Dermis microvascular lymphatic vessel endothelial cell (primary cell): ENCODE data around the gene TFF3. TPM values are rescaled to one million over a fixed set of nuclear protein-coding genes. Genes with fewer than 3 reads are reported as not detected.

Experiments used
- DNase-seq, 2 donors: peaks; one replicate each; pipeline versions ENCODE4 v3.0.0 to v3.0.0-alpha.2; 2010; ENCODE audit warnings: low read depth in 2 of 2
- total RNA-seq: library from RNA; depleted of rRNA; stranded (reverse); fragments of >200 nt; gene quantifications from 2 replicates; pipeline ENCODE4 v1.2.1, GENCODE V29; 2014

The TFF3 gene
- total RNA-seq, 1 donor from 2014 or later = 204 TPM

DNA sequence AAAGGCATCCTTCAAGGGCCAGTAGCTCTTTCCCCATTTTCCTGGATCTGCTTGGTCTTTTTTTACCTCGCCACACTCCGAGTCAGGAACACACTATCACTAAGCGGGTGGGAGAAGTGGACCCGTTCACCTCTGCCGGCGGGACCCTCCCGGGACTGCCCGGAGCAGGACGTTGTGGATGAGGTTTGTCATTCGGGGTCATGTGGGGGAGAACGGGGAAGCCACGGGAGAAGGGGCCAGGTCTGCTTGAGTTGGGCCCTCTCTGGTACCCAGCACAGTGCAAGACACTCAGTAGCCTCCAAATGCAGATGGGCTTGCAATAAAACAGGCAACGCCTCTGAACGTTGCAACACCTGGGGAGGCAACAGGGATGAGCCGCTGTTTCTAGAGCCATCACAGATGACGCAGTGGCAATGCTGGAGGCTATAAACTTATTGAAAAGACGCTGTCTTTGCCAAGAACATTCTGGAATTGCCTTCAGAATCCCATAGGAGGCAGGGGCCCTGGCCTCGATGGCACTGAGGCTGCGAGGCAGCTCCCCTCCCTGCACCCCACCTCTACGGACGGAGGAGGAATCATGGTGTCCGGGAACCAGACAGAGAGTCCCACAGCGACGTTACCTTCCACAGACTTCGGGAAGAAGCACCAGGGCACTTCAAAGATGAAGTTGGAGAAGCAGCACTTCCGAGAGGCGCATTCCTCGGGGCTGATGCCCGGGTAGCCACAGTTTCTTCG is 31.8 kb upstream of the TFF3 start:
- DNase-seq = no peak

- no peak for DNase-seq
These were observed 31.2 kb upstream of the TFF3 start for GRCh38 chr21:42346441-42346840.

- no peak for DNase-seq
These were observed 29.4 kb upstream of the TFF3 start for GRCh38 chr21:42344631-42345030.

DNA sequence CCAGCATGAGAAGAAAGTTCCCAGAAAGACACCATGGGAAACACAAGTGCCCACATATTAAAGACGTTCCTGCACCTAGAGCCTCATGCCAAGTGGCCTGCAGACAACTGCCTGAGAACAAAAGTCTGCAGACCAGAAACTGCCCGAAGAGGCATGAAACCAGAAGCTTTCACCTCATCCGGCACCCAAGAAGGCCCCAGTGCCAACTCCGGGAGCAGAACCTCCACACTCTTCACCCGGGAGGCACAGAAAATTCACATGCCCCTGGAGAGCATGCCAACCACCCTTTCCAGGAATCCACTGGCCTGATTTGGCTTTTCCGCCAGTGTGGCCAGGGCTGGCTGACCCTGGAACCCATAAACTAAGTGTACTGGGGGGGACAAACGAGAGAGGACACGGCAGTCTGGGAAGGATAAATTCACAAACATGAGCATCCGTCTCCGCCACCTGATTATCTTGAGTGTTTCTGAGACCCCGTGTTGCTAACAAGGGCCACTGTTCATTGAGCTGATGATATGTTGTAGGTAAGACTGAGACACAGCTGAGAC is 28.8 kb upstream of the TFF3 start:
- DNase-seq = no peak

DNA sequence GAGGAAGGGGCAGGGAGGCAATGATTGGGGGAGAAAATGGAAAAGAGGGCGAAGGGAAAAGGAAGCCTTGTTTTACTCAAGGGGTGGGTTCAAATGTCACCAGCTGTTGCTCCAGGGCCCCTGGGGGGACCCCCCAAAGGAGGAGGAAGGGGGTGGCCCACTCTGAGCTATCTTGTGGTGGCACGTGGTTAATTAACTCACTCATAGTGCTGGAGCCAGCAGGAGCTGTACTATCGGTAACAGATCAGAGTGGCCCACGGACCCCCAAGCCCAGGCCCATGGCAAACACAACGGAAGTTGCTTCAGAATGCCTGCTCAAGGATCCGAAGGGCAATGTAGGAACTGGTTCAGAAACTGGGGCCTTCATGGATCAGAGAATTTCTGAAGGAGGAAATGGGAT is 28.3 kb upstream of the TFF3 start:
- no peak for DNase-seq

- DNase-seq = no peak
These were observed 27.9 kb upstream of the TFF3 start for GRCh38 chr21:42343101-42343500.

GRCh38 chr21:42341776-42342542 is 26.8 kb upstream of the TFF3 start:
- DNase-seq = no peak

GRCh38 chr21:42340187-42341050 is 25.2 kb upstream of the TFF3 start:
- DNase-seq = no peak

DNA sequence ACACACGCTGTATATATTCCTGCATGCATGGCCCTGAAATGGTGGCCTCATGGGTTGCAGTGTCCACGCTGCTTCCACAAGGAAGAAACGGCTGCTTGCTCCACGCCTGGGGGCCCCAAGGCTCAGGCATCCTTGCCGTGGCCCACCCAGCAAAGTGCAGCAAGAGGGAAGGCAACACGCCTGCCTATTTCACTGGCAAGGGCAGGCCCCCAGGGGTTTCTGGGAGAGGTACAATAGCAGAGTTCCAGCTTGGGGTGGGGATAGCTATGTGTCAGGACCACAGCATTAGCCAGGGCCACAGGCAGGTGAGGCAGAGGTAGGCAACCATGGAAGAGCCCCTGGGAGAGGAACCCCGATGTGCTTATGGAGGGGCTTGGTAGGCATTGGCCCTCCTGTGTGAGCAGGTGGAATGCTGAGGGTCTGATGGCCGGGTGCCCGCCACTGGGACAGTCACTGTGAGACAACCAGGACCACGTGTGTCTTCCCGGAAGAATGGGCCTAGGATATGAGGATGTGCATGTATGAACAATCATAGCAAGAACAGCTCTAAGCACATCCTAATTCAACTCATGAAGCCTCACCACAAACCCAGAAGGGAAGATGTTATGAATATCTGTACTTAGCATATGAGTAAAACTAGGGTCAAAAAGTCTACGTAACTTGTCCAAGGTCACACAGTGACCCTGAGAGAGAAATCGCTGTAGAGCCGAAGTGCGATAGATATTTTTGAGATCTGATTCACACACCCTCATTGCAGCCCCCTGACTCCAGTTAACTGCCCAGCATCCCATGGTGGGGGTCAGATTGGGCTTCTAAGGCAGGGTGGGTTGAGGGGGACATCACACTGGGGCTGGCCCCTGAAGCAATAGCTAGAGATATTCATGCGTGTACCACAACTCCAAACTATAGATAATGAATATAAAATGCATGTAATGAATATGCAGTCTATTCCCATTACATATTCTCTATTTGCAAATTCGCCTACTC is 23.8 kb upstream of the TFF3 start:
- DNase-seq = no peak

DNA sequence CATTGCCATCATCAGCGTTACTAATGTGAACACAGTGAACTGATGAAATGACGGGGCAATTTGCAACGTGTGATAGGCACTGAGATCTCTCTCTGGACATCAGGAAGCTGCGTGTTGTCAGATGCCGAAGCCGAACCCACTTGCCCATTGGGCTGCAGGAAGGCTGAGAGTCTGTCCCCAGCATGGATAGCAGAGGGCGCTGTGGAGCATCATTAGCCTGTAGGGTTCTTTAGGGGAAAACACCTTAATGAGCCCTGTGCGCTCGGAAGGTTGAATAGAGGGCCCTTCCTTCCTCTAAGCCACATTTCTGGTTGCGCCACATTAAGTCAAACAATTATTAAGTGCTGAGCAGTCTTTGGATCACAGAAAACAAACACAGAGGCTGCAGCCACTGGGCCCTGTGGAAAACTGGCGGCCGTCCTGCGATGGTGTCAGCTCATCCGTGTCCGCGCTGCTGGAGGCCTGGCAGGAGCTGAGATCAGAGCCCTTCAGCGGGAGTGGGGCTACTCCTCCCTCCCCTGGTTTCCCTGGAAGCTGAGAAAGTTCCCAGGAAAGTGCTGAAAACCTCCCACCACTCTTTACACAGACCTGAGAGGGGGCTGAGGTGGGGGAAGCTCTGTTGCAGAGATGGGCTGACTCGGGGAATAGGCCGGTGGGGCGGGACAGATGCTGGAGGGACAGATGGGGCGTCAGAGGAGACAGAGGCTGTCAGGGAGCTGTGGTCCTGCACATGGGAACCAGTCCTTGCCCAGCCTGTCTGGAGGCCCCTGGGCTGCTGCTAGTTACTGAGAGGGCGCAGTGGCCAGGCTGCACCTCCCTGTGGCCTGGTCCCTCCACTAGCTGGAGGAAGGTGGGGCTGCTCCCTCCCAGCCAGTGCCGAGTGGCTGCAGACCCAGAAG is 22.9 kb upstream of the TFF3 start:
- DNase-seq = peak; percentile 77 to 87

GRCh38 chr21:42337276-42337675 is 22.1 kb upstream of the TFF3 start:
- DNase-seq = no peak

DNA sequence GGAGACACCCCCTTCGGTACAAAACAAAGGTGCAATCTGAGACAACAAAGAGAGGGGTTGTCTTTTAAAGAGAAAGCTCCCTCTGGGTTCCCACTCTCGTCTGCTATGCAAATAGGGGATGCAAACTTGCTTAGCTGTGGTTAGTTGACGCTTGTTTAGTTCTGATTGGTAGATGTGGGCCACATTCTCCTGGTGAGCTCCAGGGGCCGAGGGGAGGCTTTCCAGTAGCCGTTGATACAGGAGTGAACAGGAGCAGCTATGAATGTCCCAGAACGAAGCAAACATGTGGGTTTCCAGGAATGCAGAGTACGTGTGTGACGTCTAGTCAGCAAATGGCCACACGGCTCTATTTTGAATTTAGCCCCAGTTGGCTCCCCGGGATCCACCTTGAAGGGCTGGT is 20.8 kb upstream of the TFF3 start:
- no peak for DNase-seq

GRCh38 chr21:42332557-42333317 is 17.5 kb upstream of the TFF3 start:
- DNase-seq = no peak

DNA sequence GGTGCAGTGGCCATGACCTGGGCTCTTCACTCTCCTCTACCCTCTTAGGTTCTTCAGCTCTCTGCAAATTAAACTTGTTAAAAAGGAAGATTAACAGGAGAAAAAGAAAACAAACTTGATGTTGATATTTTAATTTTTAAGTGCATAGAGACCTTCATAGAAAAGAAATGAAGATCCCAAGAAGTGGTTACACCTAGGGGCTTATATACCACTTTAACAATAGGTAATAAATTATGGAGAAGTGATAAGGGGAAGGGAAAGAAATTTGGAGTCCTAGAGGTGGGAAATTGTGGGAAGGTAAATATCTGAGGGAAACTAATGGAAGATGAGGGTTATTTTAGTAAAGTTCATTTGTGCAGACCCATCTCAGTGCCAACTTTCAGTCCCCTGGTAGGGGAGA is 16.5 kb upstream of the TFF3 start:
- DNase-seq = no peak

DNA sequence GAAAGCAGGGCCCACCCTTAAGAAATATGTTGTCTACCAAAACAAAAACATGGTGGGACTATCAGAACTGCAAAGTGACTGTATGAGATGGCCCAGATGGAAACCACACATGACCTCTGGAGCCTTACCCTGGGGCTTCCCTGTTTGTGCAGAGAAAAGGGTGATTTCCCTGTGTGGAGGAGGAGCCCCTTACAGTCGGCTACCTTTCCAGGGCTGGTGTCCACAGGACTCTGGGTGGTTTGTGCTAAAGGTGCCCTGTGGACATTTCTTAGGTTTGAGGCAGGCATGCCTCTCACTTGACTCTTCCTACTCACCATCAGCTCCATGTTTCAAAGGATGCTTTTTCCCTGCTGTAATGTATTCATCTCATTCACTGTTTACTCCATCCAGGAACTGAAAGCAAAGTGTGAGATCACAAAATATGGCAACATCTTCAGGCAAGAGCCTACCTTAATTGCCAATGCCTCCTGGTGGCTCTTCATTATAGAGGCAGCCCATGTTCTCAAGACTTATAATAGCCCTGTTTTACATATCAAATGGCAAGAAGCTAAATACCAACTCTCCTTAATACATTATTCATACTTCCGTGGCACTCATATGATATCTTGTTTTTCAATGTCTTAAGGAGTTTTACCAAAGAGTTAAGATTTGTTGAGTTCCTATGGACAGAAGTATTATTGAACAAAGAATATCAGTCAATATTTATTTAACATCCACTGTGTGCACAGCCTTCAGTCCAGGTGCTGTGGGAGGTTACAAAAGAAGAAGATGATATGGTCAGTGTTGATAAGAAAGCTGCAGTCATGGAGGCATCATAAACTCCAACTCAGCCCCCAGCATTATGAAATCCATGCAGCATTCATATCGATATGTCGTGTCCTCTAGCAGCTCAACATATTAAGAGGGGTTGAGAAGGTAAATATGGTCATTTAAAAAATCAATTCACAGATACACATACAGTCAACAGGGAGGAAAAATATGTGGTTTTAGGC is 15.5 kb upstream of the TFF3 start:
- DNase-seq = no peak

DNA sequence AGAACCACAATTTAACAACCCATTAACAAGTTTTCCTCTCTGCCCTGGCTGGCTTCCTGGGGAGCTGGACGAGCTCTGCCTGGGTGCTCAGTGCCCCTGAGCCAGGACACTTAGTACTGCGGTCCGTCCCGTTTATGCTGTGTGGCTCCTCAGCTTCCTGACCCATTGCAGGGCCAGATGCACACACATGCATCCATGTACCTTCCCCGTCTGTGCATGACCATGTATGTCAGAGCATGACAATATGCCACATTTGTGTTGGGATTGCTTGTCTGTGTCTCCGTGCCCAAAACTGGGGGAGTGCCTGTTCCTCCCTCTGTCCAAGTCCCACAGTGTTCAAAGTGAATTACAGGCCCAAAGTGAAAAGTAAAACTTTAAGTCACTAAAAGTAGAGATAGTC is 9.7 kb upstream of the TFF3 start:
- DNase-seq = no peak

- DNase-seq = no peak
These were observed 6.6 kb upstream of the TFF3 start for GRCh38 chr21:42321845-42322244.

GRCh38 chr21:42321231-42321630 is 6.0 kb upstream of the TFF3 start:
- no peak for DNase-seq
